GM19193 (cell line): ENCODE data around the gene IQGAP3.

Source experiments
- POLR2A ChIP-seq: IDR thresholded peaks from 4 replicates; pipeline ENCODE4 v1.6.1; 2011; ENCODE audit not compliant: insufficient read depth, insufficient read length; ENCODE audit errors: extremely low read depth

IQGAP3 gene

GRCh38 chr1:156513185-156513584 lies 59.2 kb downstream of the IQGAP3 start:
- no peak for TF ChIP-seq POLR2A

- TF ChIP-seq POLR2A: no peak
Measured at GRCh38 chr1:156511644-156512043, 60.7 kb downstream of the IQGAP3 start.

- TF ChIP-seq POLR2A: no peak
Measured at GRCh38 chr1:156510709-156511108, 61.7 kb downstream of the IQGAP3 start.

- TF ChIP-seq POLR2A: no peak
Measured at GRCh38 chr1:156509424-156510034, 62.8 kb downstream of the IQGAP3 start.

GRCh38 chr1:156508955-156509234 lies 63.5 kb downstream of the IQGAP3 start:
- TF ChIP-seq POLR2A: no peak

- TF ChIP-seq POLR2A: peak; percentile 40
Measured at GRCh38 chr1:156508205-156508954, 64.0 kb downstream of the IQGAP3 start.

GRCh38 chr1:156506450-156506849 lies 65.9 kb downstream of the IQGAP3 start:
- TF ChIP-seq POLR2A: no peak

GRCh38 chr1:156505679-156506298 lies 66.6 kb downstream of the IQGAP3 start:
- TF ChIP-seq POLR2A: no peak

- TF ChIP-seq POLR2A: peak; percentile 65
Measured at GRCh38 chr1:156504821-156505678, 67.3 kb downstream of the IQGAP3 start.

- no peak for TF ChIP-seq POLR2A
Measured at GRCh38 chr1:156504438-156504813, 67.9 kb downstream of the IQGAP3 start.

- TF ChIP-seq POLR2A: no peak
Measured at GRCh38 chr1:156503698-156504437, 68.5 kb downstream of the IQGAP3 start.

GRCh38 chr1:156502894-156503697 lies 69.3 kb downstream of the IQGAP3 start:
- no peak for TF ChIP-seq POLR2A

- no peak for TF ChIP-seq POLR2A
Measured at GRCh38 chr1:156502391-156502893, 69.9 kb downstream of the IQGAP3 start.
